K562 (cell line): ENCODE data around the gene N4BP2. TPM values are rescaled to one million over a fixed set of nuclear protein-coding genes. Genes with fewer than 3 reads are reported as not detected.

Experiments
- CBX3 ChIP-seq, 2 experiments: IDR thresholded peaks; 1 replicate in 1 of 2; 2 replicates in 1 of 2; pipeline ENCODE4 v1.6.1; 2012; ENCODE audit warnings: inconsistent platforms in 2 of 2, low read length in 2 of 2, borderline replicate concordance in 1 of 2, control low read depth in 1 of 2
- GTF2F1 ChIP-seq: IDR thresholded peaks from 2 replicates; pipeline ENCODE4 v1.6.1; 2011; ENCODE audit warnings: low read depth, low read length, improper control_type of control experiment
- HOMEZ ChIP-seq: fragments of 250-450 bp; sonication (Bioruptor Pico); IDR thresholded peaks from 2 replicates; pipeline ENCODE4 v1.4.0; 2020; ENCODE audit warnings: mild to moderate bottlenecking, moderate library complexity
- RFX5 ChIP-seq: IDR thresholded peaks from 2 replicates; pipeline ENCODE4 v1.6.1; 2011; ENCODE audit warnings: low read depth, mild to moderate bottlenecking, improper control_type of control experiment, low read length
- RREB1 ChIP-seq: fragments of 250-450 bp; sonication (Bioruptor Pico); IDR thresholded peaks from 2 replicates; pipeline ENCODE4 v1.4.0; 2020
- RUNX1 ChIP-seq: sonication (generic); IDR thresholded peaks from 2 replicates; pipeline ENCODE4 v1.6.1; 2016; ENCODE audit warnings: antibody characterized with exemption, low read depth
- SMC3 ChIP-seq: conservative IDR thresholded peaks from 2 replicates; pipeline ENCODE4 v1.6.1; 2011; ENCODE audit warnings: low read depth, low read length, improper control_type of control experiment; ENCODE audit not compliant: insufficient read depth
- ZBTB11 ChIP-seq, 3 experiments: fragments of 200-800 bp in 1 of 3; fragments of 250-450 bp in 1 of 3; fragments of 450-650 bp in 1 of 3; sonication (Bioruptor Pico) in 1 of 3; sonication (Bioruptor generic) in 1 of 3; formaldehyde crosslinking in 1 of 3; IDR thresholded peaks; 2 replicates each; pipeline versions ENCODE4 v1.6.1 to v1.8.0; 2016 to 2022; ENCODE audit warnings: mild to moderate bottlenecking in 2 of 3, missing genetic modification characterization in 2 of 3, missing compliant biosample characterization in 1 of 3, moderate library complexity in 1 of 3
- ZBTB7A ChIP-seq: IDR thresholded peaks from 2 replicates; pipeline ENCODE4 v1.6.1; 2011; ENCODE audit warnings: low read depth, mild to moderate bottlenecking, low read length, moderate library complexity, borderline replicate concordance; ENCODE audit not compliant: control insufficient read depth
- ZNF224 ChIP-seq: sonication (generic); formaldehyde crosslinking; IDR thresholded peaks from 2 replicates; pipeline ENCODE4 v1.8.0; 2022; ENCODE audit warnings: mild to moderate bottlenecking, missing genetic modification reagents
- ZNF311 ChIP-seq: fragments of 250-450 bp; sonication (Bioruptor Pico); IDR thresholded peaks from 2 replicates; pipeline ENCODE4 v1.4.0; 2020; ENCODE audit warnings: mild to moderate bottlenecking, moderate library complexity
- ZNF707 ChIP-seq: fragments of 250-450 bp; sonication (Bioruptor Pico); conservative IDR thresholded peaks from 2 replicates; pipeline ENCODE4 v1.8.0; 2022; ENCODE audit warnings: inconsistent platforms, mild to moderate bottlenecking, moderate library complexity
- polyA plus RNA-seq, 8 experiments: library from polyadenylated mRNA; depleted of rRNA in 4 of 8; stranded (reverse) in 5 of 8; unstranded in 3 of 8; fragments of >200 nt; fragmentation: Nextera tagmentation in 2 of 8; fragmentation: Illumina TruSeq in 1 of 8; extraction: Ambion mirVana in 2 of 8; extraction: Trizol in 1 of 8; gene quantifications; 2 replicates each; pipeline versions ENCODE4 v1.2.1 to v1.2.3, GENCODE V29; 2011 to 2014; ENCODE audit warnings: inconsistent platforms in 1 of 8, missing spikeins in 1 of 8
- total RNA-seq, 7 experiments: library from RNA; depleted of rRNA in 6 of 7; stranded (reverse); fragments of >200 nt in 6 of 7; fragmentation: Illumina TruSeq in 2 of 7; extraction: Trizol in 2 of 7; gene quantifications; 2 replicates each; pipeline versions ENCODE4 v1.2.1 to v1.2.3, GENCODE V29; 2011 to 2021; ENCODE audit warnings: low replicate concordance in 1 of 7

The N4BP2 gene
- total and polyA plus RNA-seq, 9 of the 15 experiments (the other 6 are each of a cell fraction or from before 2014, with no cell fraction given), result 2.7 to 12.6 (median 7.6) TPM

- TF ChIP-seq CBX3 (IDR thresholded peaks at IDR 0.05; ENCODE audit: borderline replicate concordance in 1 of 2, low read length in 2 of 2) (no peak), RREB1 (CRISPR knock-in tag) (peak; percentile 41; the same call in 1 of the 2 replicates), RUNX1 (no peak), HOMEZ (0 out of 2 replicates have a peak, but pooled peaks have one; percentile 44), SMC3 (no peak), ZNF224 (CRISPR knock-in tag) (no peak), RFX5 (no peak), ZNF311 (no peak), ZNF707 (CRISPR knock-in tag) (no peak), ZBTB7A (no peak), GTF2F1 (no peak), ZBTB11 (CRISPR knock-in tag; IDR thresholded peaks at IDR 0.05) (peak in 1 of 3 experiments; percentile 66; a peak in 2 of 6 replicates)
Observed at GRCh38 chr4:40032785-40033184, 23.9 kb upstream of the N4BP2 start (continued).
